Liver (tissue), 9 donors: Measurements from ENCODE around the gene EIF4H. TPM values are rescaled to one million over a fixed set of nuclear protein-coding genes. Genes with fewer than 3 reads are reported as not detected.

ENCODE experiments used
- DNase-seq: peaks from one replicate; pipeline ENCODE4 v3.0.0-alpha.2; 2017; ENCODE audit warnings: low spot score
- H3K27ac ChIP-seq, 2 donors: one replicate each; pipeline ENCODE4 v1.7.0; 2013; ENCODE audit warnings: inconsistent platforms in 2 of 2, low read length in 2 of 2, control low read depth in 1 of 2, low read depth in 1 of 2, mild to moderate bottlenecking in 1 of 2
- H3K27me3 ChIP-seq, 4 donors: one replicate each; pipeline versions ENCODE4 v1.6.1 to v1.7.0; 2013; ENCODE audit warnings: low read length in 3 of 4, inconsistent platforms in 1 of 4, mild to moderate bottlenecking in 1 of 4, moderate library complexity in 1 of 4; ENCODE audit not compliant: control insufficient read depth in 4 of 4, insufficient read depth in 4 of 4
- H3K36me3 ChIP-seq, 4 donors: one replicate each; pipeline versions ENCODE4 v1.6.1 to v1.7.0; 2013; ENCODE audit warnings: low read length in 3 of 4, mild to moderate bottlenecking in 3 of 4, low read depth in 1 of 4, moderate library complexity in 1 of 4; ENCODE audit not compliant: control insufficient read depth in 4 of 4, insufficient read depth in 3 of 4
- H3K4me1 ChIP-seq, 4 donors: one replicate each; pipeline versions ENCODE4 v1.6.1 to v1.7.0; 2013; ENCODE audit warnings: low read length in 3 of 4, mild to moderate bottlenecking in 3 of 4, moderate library complexity in 1 of 4; ENCODE audit not compliant: control insufficient read depth in 4 of 4, insufficient read depth in 4 of 4
- H3K4me3 ChIP-seq, 3 donors: one replicate each; pipeline versions ENCODE4 v1.6.1 to v1.7.0; 2013; ENCODE audit warnings: low read length in 3 of 3, control low read depth in 1 of 3, low read depth in 1 of 3, mild to moderate bottlenecking in 1 of 3
- H3K9ac ChIP-seq, 2 donors: one replicate each; pipeline ENCODE4 v1.7.0; 2013; ENCODE audit warnings: low read length in 2 of 2, mild to moderate bottlenecking in 2 of 2, moderate library complexity in 2 of 2, control low read depth in 1 of 2, low read depth in 1 of 2
- H3K9me3 ChIP-seq, 4 donors: one replicate each; pipeline versions ENCODE4 v1.6.1 to v1.7.0; 2013; ENCODE audit warnings: low read length in 3 of 4; ENCODE audit not compliant: control insufficient read depth in 4 of 4
- ATF3 ChIP-seq: IDR thresholded peaks from 2 replicates; pipeline ENCODE4 v1.6.1; 2016; ENCODE audit warnings: antibody characterized with exemption
- CTCF ChIP-seq: fragments of 150-350 bp; IDR thresholded peaks from 2 replicates; pipeline ENCODE4 v1.5.1; 2017; ENCODE audit warnings: improper control_type of control experiment, low read depth, low read length; ENCODE audit not compliant: missing input control
- EGR1 ChIP-seq, 2 donors: IDR thresholded peaks; 2 replicates each; pipeline ENCODE4 v1.6.1; 2016 to 2018; ENCODE audit warnings: antibody characterized with exemption in 2 of 2, low read depth in 2 of 2
- FOXA1 ChIP-seq: IDR thresholded peaks from 2 replicates; pipeline ENCODE4 v1.6.1; 2016; ENCODE audit warnings: antibody characterized with exemption
- HNF4A ChIP-seq, 2 donors: conservative IDR thresholded peaks; 2 replicates each; pipeline ENCODE4 v1.6.1; 2016; ENCODE audit warnings: antibody characterized with exemption in 2 of 2, mild to moderate bottlenecking in 2 of 2
- HNF4G ChIP-seq: IDR thresholded peaks from 2 replicates; pipeline ENCODE4 v1.6.1; 2016; ENCODE audit warnings: antibody characterized with exemption
- NR2F2 ChIP-seq: IDR thresholded peaks from 2 replicates; pipeline ENCODE4 v1.6.1; 2016; ENCODE audit warnings: antibody characterized with exemption
- REST ChIP-seq: IDR thresholded peaks from 2 replicates; pipeline ENCODE4 v1.6.1; 2016; ENCODE audit warnings: antibody characterized with exemption, mild to moderate bottlenecking
- RXRA ChIP-seq, 2 donors: IDR thresholded peaks; 2 replicates each; pipeline ENCODE4 v1.6.1; 2017 to 2018; ENCODE audit warnings: antibody characterized with exemption in 2 of 2, mild to moderate bottlenecking in 1 of 2
- SP1 ChIP-seq: IDR thresholded peaks from 2 replicates; pipeline ENCODE4 v1.6.1; 2018; ENCODE audit warnings: antibody characterized with exemption, mild to moderate bottlenecking
- TAF1 ChIP-seq: conservative IDR thresholded peaks from 2 replicates; pipeline ENCODE4 v1.6.1; 2016; ENCODE audit warnings: antibody characterized with exemption, mild to moderate bottlenecking
- YY1 ChIP-seq: IDR thresholded peaks from 2 replicates; pipeline ENCODE4 v1.6.1; 2016; ENCODE audit warnings: antibody characterized with exemption, mild to moderate bottlenecking
- ZBTB33 ChIP-seq: IDR thresholded peaks from 2 replicates; pipeline ENCODE4 v1.6.1; 2016; ENCODE audit warnings: antibody characterized with exemption
- WGBS: extraction: QIAGEN DNeasy Blood & Tissue Kit; methylation state at CpG from one replicate; pipeline ENCODE4 v1.1.7; 2013; 5-methylcytosine and 5-hydroxymethylcytosine counted together
- polyA plus RNA-seq, 2 donors: library from polyadenylated mRNA; stranded (reverse) in 1 of 2; unstranded in 1 of 2; fragments of 200-250 nt in 1 of 2; fragments of >200 nt in 1 of 2; fragmentation: Nextera tagmentation in 1 of 2; extraction: Ambion mirVana in 1 of 2; gene quantifications; one replicate each; pipeline versions ENCODE4 v1.2.1 to v1.2.3, GENCODE V29; 2013 to 2015
- total RNA-seq, 2 donors: library from RNA; depleted of rRNA; stranded (reverse); fragments of >200 nt; gene quantifications; one replicate each; pipeline ENCODE4 v1.2.3, GENCODE V29; 2014
- donor health status: healthy.
- donor health status: healthy.
- donor health status: healthy.
- donor health status: healthy.
- donor health status: healthy.

Gene EIF4H
- total and polyA plus RNA-seq, 4 donors: 81.6 to 166 (median 152) TPM

- Histone ChIP-seq H3K4me3 (peak overlapping the region; percentile 75 to 95 (median 91)), H3K36me3 (peaks cover 2 to 11% (median 4%) of the 10 kb centered on the region in 4 donors), H3K4me1 (peaks cover 7 to 50% (median 42%) of the 10 kb centered on the region in 4 donors), H3K9me3 (no peaks in the 10 kb centered on the region), H3K27me3 (no peaks in the 10 kb centered on the region), H3K9ac (peak overlapping the region; percentile 82 to 93), H3K27ac (peak overlapping the region; percentile 89 to 95)
- no peak for TF ChIP-seq ATF3
- no peak for DNase-seq
- under 1% methylated on average over 43 of the region's 43 CpGs for WGBS
Measured at GRCh38 chr7:74174606-74175082, 488 bp downstream of the EIF4H start.

GRCh38 chr7:74175340-74175739 lies 1.2 kb downstream of the EIF4H start:
- Histone ChIP-seq H3K9ac (peak overlapping the region; percentile 82 to 93), H3K27ac (peak overlapping the region in 1 of 2 donors; percentile 89), H3K27me3 (no peaks in the 10 kb centered on the region), H3K4me1 (peaks cover 7 to 55% (median 45%) of the 10 kb centered on the region in 4 donors), H3K4me3 (peak overlapping the region; percentile 75 to 95 (median 91)), H3K36me3 (peaks cover 2 to 11% (median 4%) of the 10 kb centered on the region in 4 donors), H3K9me3 (no peaks in the 10 kb centered on the region)
- TF ChIP-seq EGR1 (IDR thresholded peaks at IDR 0.05; ENCODE audit: low read depth in 2 of 2): no peak
- no peak for TF ChIP-seq TAF1
- no peak for TF ChIP-seq RXRA (IDR thresholded peaks at IDR 0.05)
- no peak for TF ChIP-seq SP1
- no peak for TF ChIP-seq CTCF
- TF ChIP-seq HNF4A (conservative IDR thresholded peaks at IDR 0.05): no peak
- TF ChIP-seq REST: no peak
- TF ChIP-seq ZBTB33: no peak
- TF ChIP-seq HNF4G: no peak
- no peak for TF ChIP-seq YY1
- TF ChIP-seq FOXA1: no peak
- TF ChIP-seq ATF3: no peak
- no peak for TF ChIP-seq NR2F2
- 4% methylated on average over 6 of the region's 6 CpGs for WGBS
- DNase-seq: no peak
